ENCODE data around the gene OOSP4B. TPM values are rescaled to one million over a fixed set of nuclear protein-coding genes. Genes with fewer than 3 reads are reported as not detected.

OOSP4B gene
- not detected for total RNA-seq
- not detected for polyA plus RNA-seq (2013, experiment 1 of 2)
- polyA plus RNA-seq (2013, experiment 2 of 2), result not detected
- total RNA-seq, result 0 to 0.14 (median 0) reads per million in 172 experiments

GRCh38 chr11:60016881-60017280 is at the start of gene OOSP4B:
Gene OOSP4B (plus strand): TSS chr11:60017181.
- no peak within 1 kb of the TSS for H3K4me3 Mint-ChIP-seq
- no peak for ATAC-seq (ENCODE audit: poor library complexity)
- intact Hi-C loops (cut with DNase I, micrococcal nuclease), result no loop called here

GRCh38 chr11:59967677-59968394 is 49.1 kb upstream of the OOSP4B start:
- CTCF ChIA-PET, result no interaction called here
- H3K4me3 ChIP-seq (ENCODE audit: low read length), result no peak overlapping the region
- no peaks in the 10 kb centered on the region for H3K9me3 Mint-ChIP-seq
- no peaks in the 10 kb centered on the region for H3K9me3 ChIP-seq (ENCODE audit: control insufficient read depth in 1 of 2, insufficient read depth in 1 of 2, low read length in 2 of 2)
- H3K4me3 Mint-ChIP-seq, result no peak overlapping the region
- peaks cover 2% of the 10 kb centered on the region for H3K27me3 Mint-ChIP-seq
- no peaks in the 10 kb centered on the region for H3K4me1 ChIP-seq (ENCODE audit: insufficient read depth, low read length)
- TF ChIP-seq CTCF (IDR thresholded peaks at IDR 0.05), result no peak
- H3K27ac Mint-ChIP-seq, result no peak overlapping the region
- DNase-seq, result no peak
- POLR2A ChIA-PET, result no interaction called here
- no peaks in the 10 kb centered on the region for H3K27me3 ChIP-seq (ENCODE audit: control insufficient read depth in 1 of 2, insufficient read depth in 2 of 2, low read length in 2 of 2)
- ATAC-seq (ENCODE audit: poor library complexity), result no peak
- no peaks in the 10 kb centered on the region for H3K36me3 Mint-ChIP-seq (ENCODE audit: low read depth)
- intact Hi-C loops (cut with DNase I, micrococcal nuclease), result no loop called here
- no peak overlapping the region for H3K27ac ChIP-seq (ENCODE audit: low read depth in 1 of 2, low read length in 2 of 2)
- H3K36me3 ChIP-seq (ENCODE audit: insufficient read depth, low read length), result no peaks in the 10 kb centered on the region
- H3K4me1 Mint-ChIP-seq (ENCODE audit: low read depth), result no peaks in the 10 kb centered on the region

More at GRCh38 chr11:60016881-60017280, at the start of gene OOSP4B:
- H3K27ac ChIP-seq (ENCODE audit: low read depth in 1 of 2, low read length in 2 of 2), result no peak within 1 kb of the TSS
- ChIA-PET POLR2A (no interaction called here), CTCF (no interaction called here)
- H3K4me3 ChIP-seq (ENCODE audit: low read length), result no peak within 1 kb of the TSS
- H3K36me3 ChIP-seq (ENCODE audit: insufficient read depth, low read length), result no peaks in the 10 kb centered on the region
- no peak for TF ChIP-seq CTCF (IDR thresholded peaks at IDR 0.05)
- DNase-seq, result no peak
- Mint-ChIP-seq H3K9me3 (no peaks in the 10 kb centered on the region), H3K4me1 (ENCODE audit: low read depth) (no peaks in the 10 kb centered on the region), H3K27me3 (peaks cover 5% of the 10 kb centered on the region), H3K36me3 (ENCODE audit: low read depth) (no peaks in the 10 kb centered on the region), H3K27ac (no peak within 1 kb of the TSS)
- H3K27me3 ChIP-seq (ENCODE audit: control insufficient read depth in 1 of 2, insufficient read depth in 2 of 2, low read length in 2 of 2), result peaks cover 0 to 3% of the 10 kb centered on the region in 2 experiments
- no peaks in the 10 kb centered on the region for H3K4me1 ChIP-seq (ENCODE audit: insufficient read depth, low read length)
- H3K9me3 ChIP-seq (ENCODE audit: control insufficient read depth in 1 of 2, insufficient read depth in 1 of 2, low read length in 2 of 2), result peaks cover 0 to 7% of the 10 kb centered on the region in 2 experiments

GRCh38 chr11:59968395-59968783 is 48.6 kb upstream of the OOSP4B start:
- no peak for ATAC-seq (ENCODE audit: poor library complexity)
- Histone ChIP-seq H3K36me3 (ENCODE audit: insufficient read depth, low read length) (no peaks in the 10 kb centered on the region), H3K27me3 (ENCODE audit: control insufficient read depth in 1 of 2, insufficient read depth in 2 of 2, low read length in 2 of 2) (no peaks in the 10 kb centered on the region), H3K9me3 (ENCODE audit: control insufficient read depth in 1 of 2, insufficient read depth in 1 of 2, low read length in 2 of 2) (no peaks in the 10 kb centered on the region), H3K4me1 (ENCODE audit: insufficient read depth, low read length) (no peaks in the 10 kb centered on the region), H3K4me3 (ENCODE audit: low read length) (no peak overlapping the region), H3K27ac (ENCODE audit: low read depth in 1 of 2, low read length in 2 of 2) (no peak overlapping the region)
- H3K4me1 Mint-ChIP-seq (ENCODE audit: low read depth), result no peaks in the 10 kb centered on the region
- no peaks in the 10 kb centered on the region for H3K9me3 Mint-ChIP-seq
- H3K36me3 Mint-ChIP-seq (ENCODE audit: low read depth), result no peaks in the 10 kb centered on the region
- DNase-seq, result no peak
- ChIA-PET CTCF (no interaction called here), POLR2A (no interaction called here)
- no peak for TF ChIP-seq CTCF (IDR thresholded peaks at IDR 0.05)
- no peak overlapping the region for H3K4me3 Mint-ChIP-seq
- intact Hi-C loops (cut with DNase I, micrococcal nuclease), result no loop called here
- H3K27me3 Mint-ChIP-seq, result peaks cover 6% of the 10 kb centered on the region
- H3K27ac Mint-ChIP-seq, result no peak overlapping the region
